Astrocyte of the cerebellum (primary cell): Measurements from ENCODE around the gene SLIT3.

Source experiments
- DNase-seq: peaks from one replicate; pipeline ENCODE4 v3.0.0-alpha.2; 2011; ENCODE audit warnings: low read depth
- H3K4me3 ChIP-seq: 2 replicates; pipeline ENCODE4 v1.5.1; 2011; ENCODE audit warnings: mild to moderate bottlenecking, low read depth, low read length, moderate library complexity
- in situ Hi-C: cut with HindIII; loops from 2 replicates; pipeline ENCODE4 v1.10.0; 2017; ENCODE audit warnings: low sequenced_read_pairs
- TF ChIP-seq, protein P1 (sequence below): IDR thresholded peaks from 2 replicates; pipeline ENCODE4 v1.5.1; 2012; ENCODE audit warnings: low read length, low read depth, moderate library complexity, mild to moderate bottlenecking; ENCODE audit errors: missing control alignments

The SLIT3 gene

DNA sequence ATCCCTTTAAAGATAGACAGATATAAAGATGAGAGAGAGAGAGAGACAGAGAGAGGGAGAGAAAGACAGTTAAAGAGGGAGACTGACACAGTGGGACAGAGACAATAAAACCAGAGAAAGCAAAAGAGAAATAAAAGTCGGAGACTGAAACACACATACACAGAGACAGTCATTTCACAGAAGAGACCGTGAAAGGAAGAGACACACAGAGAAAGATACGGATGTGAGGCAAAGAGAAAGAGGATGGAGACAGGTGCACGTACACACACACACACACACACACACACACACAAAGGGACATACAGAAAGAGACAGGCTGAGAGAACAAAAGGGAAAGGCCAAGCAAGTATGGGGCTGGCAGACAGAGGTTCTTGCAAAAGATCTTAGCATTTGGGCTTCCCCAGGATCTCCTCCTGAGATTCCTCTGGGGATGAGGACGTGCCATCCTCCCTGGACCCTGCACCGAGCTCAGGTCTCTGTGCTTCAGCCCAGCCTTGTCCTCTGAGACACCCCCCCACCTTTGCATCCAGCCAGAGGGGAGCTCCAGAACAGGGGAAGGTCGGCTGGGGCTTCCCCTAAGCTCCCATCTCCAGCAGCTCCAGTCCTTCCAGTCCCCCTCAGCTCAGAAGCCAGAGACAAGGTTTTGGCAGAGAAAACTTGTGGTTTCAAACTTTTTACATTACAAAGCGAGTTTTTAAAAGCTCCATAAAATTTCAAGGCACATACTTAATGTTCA lies 403.4 kb downstream of the SLIT3 start:
- H3K4me3 ChIP-seq = no peak overlapping the region
- in situ Hi-C loops = no loop called here
- TF ChIP-seq, protein P1, sequence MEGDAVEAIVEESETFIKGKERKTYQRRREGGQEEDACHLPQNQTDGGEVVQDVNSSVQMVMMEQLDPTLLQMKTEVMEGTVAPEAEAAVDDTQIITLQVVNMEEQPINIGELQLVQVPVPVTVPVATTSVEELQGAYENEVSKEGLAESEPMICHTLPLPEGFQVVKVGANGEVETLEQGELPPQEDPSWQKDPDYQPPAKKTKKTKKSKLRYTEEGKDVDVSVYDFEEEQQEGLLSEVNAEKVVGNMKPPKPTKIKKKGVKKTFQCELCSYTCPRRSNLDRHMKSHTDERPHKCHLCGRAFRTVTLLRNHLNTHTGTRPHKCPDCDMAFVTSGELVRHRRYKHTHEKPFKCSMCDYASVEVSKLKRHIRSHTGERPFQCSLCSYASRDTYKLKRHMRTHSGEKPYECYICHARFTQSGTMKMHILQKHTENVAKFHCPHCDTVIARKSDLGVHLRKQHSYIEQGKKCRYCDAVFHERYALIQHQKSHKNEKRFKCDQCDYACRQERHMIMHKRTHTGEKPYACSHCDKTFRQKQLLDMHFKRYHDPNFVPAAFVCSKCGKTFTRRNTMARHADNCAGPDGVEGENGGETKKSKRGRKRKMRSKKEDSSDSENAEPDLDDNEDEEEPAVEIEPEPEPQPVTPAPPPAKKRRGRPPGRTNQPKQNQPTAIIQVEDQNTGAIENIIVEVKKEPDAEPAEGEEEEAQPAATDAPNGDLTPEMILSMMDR = no peak
- DNase-seq = no peak

GRCh38 chr5:168895295-168896071 lies 405.5 kb downstream of the SLIT3 start:
- no peak overlapping the region for H3K4me3 ChIP-seq
- TF ChIP-seq, protein P1 = no peak
- no peak for DNase-seq
- in situ Hi-C loops = no loop called here

DNA sequence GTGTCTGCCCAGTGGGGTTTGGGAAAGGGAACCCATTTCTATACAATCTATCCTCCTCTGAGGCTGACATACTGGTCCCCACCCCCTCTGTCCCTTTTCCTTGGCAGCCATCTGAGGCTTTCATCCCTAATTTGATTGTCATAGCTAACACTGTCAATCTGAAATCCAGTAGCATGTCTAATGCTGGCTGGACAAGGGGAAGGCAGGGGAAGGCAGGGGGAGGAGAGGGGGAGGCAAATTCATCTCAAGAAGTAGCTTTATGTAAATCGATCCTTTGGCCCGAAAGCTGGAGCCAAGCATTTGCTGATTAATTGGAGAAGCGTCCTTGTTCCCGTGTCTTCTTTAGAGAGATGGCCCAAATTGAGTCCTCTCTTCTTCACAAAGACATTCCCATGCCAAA lies 407.7 kb downstream of the SLIT3 start:
- no peak overlapping the region for H3K4me3 ChIP-seq
- TF ChIP-seq, protein P1 = no peak
- in situ Hi-C loops = no loop called here
- no peak for DNase-seq

DNA sequence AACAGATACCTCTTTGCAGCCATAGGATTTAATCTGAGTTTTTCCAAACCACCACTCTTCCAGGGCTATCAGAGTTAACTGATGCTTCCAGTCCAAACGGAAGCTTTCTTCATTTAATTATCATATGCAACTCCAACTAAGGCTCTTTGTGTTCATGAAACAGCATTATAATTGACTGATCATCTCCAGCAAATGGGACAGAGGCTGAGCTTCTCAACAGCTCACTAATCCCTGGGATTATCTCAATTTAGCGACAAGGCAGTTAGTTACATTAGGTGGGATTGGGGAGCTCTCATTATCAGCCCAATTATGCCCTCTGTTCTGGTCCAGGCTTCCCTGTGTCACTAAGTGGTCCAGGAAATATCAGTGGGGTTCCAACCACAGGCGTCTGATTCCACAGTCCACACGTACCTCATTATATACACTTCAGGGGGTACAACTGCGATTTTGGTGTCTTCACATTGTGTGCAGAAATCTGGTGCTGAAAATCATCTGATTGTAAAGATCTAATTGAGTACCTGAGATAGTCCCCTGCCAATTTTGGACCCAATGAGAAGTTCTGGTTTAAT lies 408.2 kb downstream of the SLIT3 start:
- DNase-seq = no peak
- in situ Hi-C loops = no loop called here
- TF ChIP-seq, protein P1 = no peak
- no peak overlapping the region for H3K4me3 ChIP-seq

- no peak overlapping the region for H3K4me3 ChIP-seq
- no peak for DNase-seq
- in situ Hi-C loops = no loop called here
- TF ChIP-seq, protein P1 = no peak
Measured at GRCh38 chr5:168890816-168891812, 409.8 kb downstream of the SLIT3 start.

DNA sequence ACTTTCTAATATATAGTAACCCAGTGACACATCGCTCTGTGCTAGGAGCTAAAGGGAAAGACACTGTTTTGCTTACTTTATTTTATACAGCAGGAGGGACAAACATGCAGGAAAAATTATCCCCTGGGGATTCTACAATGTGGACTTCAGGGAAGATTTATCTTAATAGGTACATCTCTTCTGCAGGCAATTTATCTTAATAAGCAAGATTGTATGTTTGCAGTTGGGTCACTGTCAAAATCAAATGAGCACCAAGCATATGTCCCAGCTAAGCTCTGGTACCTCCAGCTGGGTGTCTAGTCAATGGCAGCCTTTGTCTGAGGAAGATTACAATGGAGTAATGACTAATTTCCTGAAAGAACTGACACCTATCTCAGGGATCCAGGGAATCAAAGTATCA lies 411.9 kb downstream of the SLIT3 start:
- in situ Hi-C loops = no loop called here
- no peak for DNase-seq
- no peak overlapping the region for H3K4me3 ChIP-seq
- TF ChIP-seq, protein P1 = no peak
